OCI-LY1 (cell line): ENCODE measurements around the gene TLE5.

Source experiments
- CTCF ChIP-seq: fragments of 200-600 bp; sonication (generic), shearing (Covaris generic); IDR thresholded peaks from 2 replicates; pipeline ENCODE4 v1.5.1; 2017; ENCODE audit warnings: mild to moderate bottlenecking, antibody characterized with exemption, low read length, moderate library complexity, mixed read lengths
- EZH2 ChIP-seq: fragments of 200-600 bp; sonication (generic), shearing (Covaris generic); IDR thresholded peaks from 2 replicates; pipeline ENCODE4 v1.8.0; 2017; ENCODE audit warnings: borderline replicate concordance, mixed run types, mild to moderate bottlenecking, antibody characterized with exemption, low read length, moderate library complexity, mixed read lengths

GRCh38 chr19:3073931-3074595 is 11.8 kb upstream of the TLE5 start:
- TF ChIP-seq CTCF, result no peak
- no peak for TF ChIP-seq EZH2
